Fibroblast of upper back skin (primary cell): ENCODE measurements around the gene HCLS1.
"Not testable (repeated sequence)": the region's sequence is repeated elsewhere in the genome, so short reads cannot be mapped to it uniquely, and the experiment has no call there.

Experiments
- DNase-seq: peaks from one replicate; pipeline ENCODE4 v3.0.0-alpha.2; 2013

Gene HCLS1

DNA sequence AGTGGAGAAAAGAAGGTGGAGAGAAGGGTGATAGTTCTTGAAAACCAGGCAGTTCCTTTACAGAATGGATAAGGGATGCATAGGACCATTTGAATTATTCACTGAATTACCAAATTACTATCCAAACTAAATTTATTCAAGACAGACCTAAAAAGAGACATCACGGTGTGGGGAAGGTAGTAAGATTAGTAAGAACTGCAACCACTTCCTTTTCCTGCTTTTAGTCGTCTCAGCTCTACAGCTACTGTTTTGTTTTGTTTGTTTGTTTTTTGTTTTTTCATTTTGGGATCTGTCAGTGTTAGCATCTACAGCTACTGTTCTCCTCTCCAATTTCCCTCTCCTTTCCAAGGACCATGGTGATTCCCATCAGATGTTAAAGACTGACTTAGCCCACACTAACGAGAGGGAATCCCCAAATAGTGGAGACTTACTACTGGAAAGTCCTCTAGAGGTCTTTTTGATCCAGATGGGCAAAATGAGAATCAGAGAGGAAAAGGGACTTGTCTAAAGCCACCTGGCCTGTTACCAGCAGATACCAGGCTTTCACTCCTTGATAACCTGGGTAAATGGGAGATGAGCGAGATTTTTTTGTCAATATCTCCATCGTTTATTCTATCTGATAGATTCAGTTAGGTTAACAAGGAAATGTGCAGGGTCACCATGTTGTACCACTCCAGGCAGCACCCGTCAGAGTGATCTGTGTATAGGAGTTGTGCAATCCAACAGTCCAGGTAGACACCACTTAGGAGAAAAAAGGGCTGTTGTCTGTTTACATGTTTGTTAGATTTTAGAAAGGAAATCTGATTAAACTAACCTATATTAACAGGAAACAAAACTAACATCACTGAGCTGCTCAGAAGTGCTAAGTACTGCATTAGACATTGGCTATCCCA lies 6.0 kb downstream of the HCLS1 start:
- DNase-seq: no peak

DNA sequence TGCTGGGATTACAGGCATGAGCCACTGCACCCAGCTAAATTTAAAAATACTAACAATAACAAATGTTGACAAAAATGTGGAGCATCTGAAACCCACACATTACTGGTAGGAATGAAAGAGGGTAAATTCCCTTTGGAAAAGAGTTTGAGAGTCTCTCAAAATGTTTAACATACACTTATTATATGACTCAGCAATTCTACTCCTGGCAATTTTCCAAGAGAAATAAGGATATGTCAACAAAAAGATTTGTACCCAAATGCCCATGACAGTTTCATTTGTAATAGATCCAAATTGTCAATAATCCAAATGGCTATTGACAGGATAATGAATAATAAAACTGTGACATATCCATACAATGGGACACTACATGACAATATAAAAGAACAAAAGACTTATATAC lies 9.0 kb downstream of the HCLS1 start:
- DNase-seq: peak; percentile 5

DNA sequence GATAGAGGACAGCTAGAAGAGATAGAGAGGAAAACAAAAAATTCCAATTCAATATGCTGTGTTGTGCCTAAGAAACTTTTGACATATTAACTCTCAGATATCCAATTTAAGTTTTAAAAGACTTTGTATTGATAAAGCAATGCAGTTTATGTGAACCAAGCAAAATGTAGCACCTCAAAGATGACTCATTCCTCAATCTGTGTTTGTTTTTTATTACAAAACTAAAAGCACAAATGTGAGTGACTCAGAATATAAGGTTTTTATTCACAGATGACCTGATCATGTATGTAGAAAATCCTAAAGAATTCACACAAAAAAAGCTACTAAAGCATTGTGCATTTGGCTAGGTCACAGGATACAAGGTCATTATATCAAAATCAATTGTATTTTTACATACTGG lies 11.1 kb downstream of the HCLS1 start:
- no peak for DNase-seq

DNA sequence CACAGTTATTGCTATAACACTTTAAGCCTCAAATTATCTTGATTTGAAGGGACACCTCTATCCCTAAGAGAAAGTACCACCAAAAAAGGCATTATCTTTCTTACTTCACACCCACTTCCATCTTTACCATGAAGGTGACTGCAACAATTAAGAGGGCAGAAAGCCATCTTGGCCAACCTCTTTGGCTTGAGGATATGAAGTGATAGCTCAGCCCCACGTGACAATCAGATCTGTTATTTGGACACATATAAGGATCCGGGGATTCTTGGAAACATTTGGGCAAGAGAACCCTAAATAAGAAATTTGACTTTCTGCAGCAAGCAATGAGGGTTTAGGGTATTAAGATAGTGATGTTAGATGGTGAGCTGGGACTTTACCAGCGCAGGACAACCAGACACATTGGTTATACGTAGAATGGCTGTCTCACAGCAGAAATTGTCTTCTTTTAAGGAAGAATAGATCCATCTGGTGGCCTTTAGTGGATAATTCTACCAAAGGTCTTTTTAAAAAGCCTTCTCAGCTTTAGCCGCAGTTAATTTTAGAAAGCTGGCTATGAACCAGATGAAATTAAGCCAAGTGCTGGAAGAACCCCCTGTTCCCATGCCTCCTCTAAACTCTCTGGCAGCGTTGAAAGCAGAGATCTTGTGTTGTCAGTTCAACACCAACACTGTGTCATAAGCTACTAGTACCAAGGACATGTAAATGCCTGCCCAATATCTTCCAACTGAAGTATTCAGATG lies 12.3 kb downstream of the HCLS1 start:
- no peak for DNase-seq

DNA sequence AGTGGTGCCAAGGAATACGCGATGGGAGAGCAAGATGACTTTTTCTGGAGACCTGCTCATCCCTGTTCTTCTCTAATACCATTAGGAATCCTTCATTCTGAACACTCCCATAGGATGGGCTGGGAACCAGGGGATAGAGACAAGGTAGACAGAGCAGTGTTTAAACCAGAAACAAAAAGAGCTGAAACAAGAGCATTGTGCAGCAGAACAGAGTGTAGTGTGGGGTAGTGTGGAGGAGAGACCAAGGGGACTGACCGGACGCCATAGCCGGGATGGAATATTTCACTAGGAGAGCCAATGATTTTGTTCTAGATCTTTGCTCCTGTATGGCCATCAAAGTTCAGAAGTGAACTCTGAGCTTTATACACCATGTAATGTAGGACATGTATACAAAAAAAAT lies 15.6 kb downstream of the HCLS1 start:
- DNase-seq: no peak

DNA sequence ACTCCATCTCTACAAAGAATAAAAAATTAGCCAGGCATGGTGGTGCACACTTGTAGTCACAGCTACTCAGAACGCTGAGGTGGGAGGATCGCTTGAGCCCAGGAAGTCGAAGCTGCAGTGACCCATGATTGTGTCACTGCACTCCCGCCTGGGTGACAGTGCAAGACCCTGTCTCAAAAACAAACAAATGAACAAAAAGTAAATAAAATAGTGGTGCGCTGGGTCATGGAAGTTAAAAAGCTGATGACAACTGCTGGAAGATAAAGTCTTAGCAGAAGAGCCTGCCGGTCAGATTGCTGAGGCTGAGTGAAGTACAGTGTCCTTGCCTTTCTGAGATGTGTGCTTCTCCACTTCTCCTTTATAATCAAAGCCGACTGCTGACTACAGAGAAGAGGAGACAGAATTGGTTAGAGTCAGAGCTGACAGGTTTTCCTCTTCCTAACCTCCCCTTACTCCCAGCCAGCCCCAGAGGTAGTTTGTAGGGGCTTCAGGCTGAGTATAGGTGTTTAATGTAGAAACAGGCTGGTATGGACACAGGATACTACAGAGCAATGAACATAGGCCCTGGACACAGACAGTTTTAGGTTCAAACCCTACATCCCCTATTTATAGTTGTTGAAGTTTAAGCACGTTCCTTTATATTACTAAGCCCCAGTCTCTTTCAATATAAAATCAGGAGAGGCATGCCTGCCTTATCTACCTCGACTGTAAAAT lies 17.9 kb downstream of the HCLS1 start:
- DNase-seq: no peak

DNA sequence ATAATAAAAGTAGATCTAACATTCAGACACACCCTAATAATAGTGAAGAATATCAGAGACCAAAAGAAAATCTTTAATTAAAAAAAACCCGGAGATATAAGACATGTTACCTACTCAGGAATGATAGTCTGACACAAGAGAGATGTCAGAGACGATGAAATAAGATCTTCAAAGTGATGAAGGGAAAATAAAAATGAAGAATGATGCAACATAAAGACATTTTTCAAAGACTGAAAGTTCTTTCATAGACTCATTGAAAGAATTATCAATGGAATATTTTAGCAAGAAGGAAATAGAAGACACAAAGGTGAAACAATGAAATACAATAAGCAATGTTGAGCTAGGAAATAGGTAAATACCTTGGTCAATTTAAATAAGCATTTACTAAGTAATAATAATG lies 19.6 kb downstream of the HCLS1 start:
- DNase-seq: no peak

DNA sequence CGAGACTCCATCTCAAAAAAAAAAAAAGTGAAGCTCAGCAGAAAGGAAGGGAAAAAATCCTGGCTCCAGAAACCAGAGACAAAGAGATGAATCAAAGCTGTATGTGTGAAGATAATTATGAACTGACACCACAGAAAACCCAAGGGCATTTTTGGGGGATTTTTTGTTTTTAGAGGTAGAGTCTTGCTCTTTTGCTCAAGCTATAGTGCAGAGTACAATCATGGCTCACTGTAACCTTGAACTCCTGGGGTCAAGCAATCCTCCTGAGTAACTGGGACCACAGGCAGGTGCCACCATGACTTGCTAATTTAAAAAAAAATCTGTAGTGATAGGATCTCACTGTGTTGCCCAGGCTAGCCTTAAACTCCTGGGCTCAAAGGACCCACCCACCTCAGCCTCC lies 22.8 kb downstream of the HCLS1 start:
- DNase-seq: no peak

DNA sequence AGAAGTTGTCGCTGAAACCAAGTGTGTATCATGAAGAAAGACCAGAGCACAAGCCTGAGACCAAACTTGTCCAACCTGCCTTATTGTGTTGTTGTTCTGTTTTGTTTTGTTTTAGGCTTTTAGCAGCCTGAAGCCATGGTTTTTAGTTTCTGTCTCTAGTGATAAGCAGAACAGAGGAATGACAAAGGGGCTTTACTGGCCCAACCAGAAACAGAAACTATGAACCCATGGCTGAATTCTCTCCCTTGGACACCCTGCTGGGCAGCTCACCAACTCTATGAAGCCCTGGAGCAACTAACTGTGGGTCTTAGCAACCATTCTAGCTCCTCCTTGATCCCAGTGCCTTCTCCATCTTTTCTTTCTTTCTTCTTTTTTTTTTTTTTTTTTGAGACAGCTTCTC lies 30.3 kb downstream of the HCLS1 start:
- no peak for DNase-seq

DNA sequence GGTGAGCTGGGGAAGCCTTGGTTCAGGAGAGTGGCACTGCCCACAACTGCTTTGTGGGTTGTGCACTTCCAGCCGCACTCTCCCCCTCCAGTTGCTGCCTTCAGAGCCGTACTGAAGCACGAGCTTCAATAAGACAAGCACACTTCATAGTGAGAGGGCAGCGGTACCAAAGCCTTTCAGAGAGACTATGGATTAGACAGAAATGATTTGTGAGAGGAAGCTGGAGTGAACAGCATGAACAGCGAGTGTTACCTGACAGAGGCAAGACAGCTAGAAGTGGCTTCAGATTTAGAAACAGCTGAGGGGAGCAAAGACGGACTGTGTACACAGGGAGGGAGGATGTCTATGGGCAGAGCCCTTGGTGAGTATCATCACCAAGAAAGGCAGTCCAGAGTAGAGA lies 31.1 kb downstream of the HCLS1 start:
- no peak for DNase-seq

DNA sequence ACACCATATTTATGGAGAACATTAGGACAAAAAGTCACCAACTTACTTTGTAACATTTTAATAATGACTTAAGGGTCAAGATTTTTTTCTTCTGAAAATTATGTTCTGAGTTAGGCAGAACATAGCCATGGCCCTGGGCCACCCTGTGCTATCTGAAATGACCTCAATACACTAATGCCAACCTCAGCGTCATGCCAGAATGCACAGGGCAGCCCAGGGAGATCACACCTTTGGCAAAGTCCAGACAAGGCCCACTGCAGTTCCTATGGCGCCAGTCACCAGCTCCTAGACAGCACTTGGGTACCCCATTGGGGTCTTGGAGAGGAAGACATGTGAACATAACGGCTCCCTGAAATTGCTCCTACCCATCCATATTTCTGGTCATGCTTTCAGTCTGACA lies 33.1 kb downstream of the HCLS1 start:
- DNase-seq: no peak

DNA sequence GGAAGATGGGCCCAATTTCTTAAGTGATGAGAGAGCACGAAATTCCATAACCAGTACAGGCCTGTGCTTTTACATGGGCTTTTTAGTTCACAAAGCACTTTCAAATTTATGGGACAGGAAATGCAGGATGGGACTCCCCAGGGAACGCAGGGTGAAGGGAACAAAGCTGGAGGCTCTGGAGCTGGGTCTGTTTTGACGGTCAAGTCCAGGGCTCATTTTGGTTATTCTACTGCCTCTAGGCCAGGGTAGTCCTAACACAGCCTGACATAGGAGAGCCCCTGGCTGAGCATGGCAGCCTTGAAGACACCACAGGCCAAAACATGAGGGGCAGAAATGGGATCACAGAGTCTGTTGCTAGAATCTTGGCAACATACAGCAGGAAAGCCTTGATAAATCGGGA lies 33.5 kb downstream of the HCLS1 start:
- no peak for DNase-seq

DNA sequence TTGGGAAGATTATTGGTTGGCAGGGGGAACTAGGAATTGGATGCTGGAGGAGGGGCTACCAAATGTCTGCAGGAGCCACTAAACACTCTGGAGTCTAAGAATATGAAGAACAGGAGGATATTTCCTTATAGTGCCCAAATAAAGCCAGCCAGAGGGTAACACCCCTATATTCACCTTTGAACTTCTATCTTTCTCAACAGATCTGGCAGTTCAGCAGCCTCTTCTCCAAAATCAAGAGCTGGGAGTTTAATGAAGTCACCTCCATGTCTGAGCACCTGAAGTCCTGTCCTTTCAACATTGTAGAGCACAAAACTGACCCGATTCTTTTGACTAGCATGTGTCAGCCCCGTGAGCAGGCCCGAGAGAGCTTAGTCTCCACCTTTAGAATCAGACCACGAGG lies 34.2 kb downstream of the HCLS1 start:
- DNase-seq: no peak

DNA sequence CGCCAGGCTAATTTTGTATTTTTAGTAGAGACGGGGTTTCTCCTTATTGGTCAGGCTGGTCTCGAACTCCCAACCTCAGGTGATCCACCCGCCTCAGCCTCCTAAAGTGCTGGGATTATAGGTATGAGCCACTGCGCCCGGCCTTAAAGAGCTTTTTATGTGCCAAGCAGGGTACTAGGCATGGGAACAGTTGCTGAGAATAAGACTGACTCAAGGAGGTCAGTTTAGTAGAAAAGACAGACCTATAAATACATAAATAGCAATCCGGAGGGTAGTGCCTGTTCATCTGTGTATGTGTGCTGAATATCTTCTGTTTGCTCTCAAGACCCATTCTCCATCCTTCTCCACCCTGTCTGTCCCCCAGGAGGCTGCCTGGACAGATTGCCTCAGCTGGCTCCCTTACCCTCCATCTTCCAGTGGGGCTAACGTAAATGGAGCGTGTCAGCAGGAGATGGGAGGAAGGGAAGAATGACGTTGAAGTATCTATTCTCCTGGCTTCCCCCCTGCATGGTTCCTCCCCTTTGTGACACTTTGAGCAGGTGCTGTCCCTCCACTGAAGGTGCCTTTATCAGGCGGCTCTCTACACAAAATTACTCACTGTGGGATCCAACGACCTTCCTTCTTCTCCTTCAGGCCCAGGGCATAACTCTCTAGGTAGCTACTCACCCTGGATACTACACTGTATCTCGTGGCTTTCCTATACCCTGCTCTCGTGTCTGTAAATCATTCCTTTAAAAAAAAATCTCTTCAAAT lies 36.4 kb downstream of the HCLS1 start:
- no peak for DNase-seq

DNA sequence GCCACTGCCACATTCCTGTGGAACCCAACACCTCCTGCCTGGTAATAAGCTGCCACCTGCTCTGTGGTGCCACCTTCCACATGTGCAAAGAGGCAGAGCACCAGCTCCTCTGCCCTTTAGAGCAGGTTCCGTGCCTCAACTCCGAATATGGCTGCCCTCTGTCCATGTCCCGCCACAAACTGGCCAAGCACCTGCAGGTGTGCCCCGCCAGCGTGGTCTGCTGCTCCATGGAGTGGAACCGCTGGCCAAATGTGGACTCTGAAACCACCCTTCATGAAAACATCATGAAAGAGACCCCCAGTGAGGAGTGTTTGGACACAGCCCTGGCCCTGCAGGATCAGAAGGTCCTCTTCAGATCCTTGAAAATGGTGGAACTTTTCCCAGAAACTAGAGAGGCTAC lies 39.2 kb downstream of the HCLS1 start:
- DNase-seq: no peak

DNA sequence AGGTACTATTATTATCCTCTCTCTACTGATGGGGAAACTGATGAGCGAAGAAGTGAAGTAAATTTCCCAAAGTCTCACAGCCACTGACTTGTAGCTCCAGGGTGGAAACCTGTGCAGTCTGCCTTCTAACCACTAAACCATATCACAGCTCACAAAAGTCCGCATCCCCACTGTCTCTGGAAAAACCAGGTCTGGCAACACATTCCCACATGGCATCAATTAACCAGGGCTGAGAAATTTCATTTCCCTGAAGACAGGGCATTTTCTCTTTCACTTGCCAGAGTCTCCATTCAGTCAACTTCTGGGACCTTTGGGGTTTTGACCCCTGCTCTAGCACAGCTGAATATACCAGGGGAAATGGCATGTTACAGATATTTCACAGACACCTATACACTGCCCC lies 41.0 kb downstream of the HCLS1 start:
- no peak for DNase-seq

DNA sequence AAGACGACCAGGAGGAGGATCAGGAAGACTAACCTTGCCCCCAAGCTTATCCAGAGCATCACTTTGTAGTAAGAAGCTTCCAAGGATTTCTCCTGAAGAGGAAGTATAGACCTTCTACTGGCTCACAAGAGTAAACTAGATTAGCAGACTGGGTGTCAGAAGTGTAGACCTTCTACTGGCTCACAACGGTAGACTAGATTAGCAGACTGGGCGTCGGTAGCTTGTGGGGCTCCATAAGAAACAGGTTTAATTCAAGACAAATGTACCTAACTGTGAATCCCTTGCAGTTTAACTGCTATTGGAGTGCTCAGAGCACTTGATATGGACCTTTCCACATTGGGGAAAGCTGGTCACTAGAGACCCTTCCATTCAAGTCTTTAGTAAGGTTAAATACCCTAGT lies 54.6 kb downstream of the HCLS1 start:
- no peak for DNase-seq

DNA sequence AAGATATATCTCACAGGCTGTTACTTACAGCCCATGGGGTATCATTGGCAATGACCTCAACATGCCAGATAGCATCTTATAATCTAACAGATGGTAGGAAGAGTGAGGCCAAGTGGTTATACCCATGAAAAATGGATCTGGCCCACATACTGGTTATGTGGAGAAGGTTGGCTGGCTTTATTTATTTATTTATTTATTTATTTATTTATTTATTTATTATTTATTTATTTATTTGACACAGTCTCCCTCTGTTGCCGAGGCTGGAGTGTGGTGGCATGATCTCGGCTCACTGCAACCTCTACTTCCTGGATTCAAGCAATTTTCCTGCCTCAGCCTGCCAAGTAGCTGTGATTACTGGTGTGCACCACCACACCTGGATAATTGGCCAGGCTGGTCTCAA lies 55.9 kb downstream of the HCLS1 start:
- no peak for DNase-seq

DNA sequence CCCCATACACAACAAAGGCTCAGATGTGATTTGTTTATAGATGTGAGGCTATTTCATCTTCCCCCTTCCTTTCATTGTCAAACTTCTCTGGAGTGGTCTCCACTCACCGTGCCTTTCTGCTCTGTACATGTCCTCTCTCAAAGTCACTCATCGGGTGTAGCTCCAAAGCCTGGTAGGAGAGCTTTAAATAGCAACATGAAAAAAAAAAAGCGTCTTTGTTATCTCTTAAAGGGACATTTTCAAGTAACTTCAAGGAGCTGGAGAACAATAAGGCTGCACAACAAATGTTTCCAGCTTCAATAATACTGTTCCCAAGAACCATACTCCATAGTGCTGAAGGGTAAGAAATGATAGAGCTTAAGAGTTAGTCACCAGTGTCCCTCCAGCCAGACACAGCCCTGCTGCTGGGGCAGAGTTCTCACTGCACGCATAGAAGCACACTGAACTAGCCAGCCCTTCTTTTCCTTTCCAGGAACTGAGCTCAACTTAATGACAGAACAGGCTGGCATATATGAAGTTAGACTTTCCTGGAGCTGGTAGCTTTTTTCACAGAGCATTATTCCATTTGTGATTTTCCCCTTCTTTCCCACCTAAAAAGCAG lies 59.4 kb downstream of the HCLS1 start:
- no peak for DNase-seq

DNA sequence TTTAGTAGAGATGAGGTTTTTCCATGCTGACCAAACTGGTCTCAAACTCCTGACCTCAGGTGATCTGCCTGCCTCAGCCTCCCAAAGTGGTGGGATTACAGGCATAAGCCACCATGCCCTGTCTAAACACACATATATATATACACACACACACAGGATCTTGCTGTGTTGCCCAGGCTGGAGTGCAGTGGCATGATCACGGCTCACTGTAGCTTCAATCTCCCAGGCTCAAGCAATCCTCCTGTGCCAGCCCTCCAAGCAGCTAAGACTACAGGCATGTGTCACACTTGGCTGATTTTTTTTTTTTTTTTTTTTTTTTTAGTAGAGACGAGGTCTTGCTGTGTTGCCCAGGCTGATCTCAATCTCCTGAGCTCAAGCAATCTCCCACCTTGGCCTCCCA lies 60.8 kb downstream of the HCLS1 start:
- DNase-seq: not testable (repeated sequence)

DNA sequence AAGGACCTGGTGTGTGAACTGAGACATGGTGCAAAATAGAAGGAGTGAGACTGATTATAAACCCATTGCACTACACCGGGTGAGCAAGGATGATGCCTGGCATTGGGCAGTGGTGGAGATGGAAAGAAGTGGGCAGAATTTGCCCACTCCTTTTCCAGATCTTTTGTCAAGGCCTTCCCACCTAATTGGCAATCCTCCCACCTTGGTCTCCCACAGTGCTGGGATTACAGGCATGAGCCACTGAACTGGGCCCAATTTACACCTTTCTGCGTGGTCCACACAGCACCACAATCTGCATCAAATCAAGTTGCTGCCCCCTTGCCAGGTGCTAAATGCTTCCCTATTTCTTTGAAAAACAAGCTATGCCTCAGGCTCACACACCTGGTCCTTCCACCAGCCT lies 62.1 kb downstream of the HCLS1 start:
- DNase-seq: no peak

DNA sequence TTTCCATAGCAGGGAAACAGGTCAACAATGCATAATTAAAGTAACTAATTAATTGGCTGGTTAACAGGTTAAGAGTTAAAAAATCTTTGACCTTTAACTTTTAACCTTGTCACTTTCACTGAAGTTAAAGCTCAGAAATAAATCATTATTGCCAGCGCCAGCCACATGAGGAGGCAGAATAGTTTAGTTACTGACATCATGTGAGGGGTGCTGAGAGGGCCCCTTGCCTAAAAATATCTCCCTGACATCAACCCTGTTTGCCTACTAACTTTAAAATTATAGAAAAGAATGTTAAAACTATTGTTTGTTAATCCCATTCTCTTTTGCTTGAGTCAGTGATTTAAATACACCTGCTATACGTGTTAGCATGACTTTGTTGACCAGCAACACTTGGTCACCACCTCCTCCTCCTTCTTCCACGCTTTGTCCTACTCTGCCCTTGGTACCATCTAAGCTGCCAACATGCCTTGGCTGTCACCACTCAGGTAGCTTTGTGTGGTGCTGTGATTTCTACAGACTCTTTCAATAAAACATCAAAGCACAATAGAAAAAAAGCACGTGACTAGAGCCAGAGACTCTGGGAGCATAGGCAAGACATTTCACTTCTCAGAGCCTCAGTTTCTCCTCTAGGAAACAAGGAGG lies 64.8 kb downstream of the HCLS1 start:
- no peak for DNase-seq
